HG03520 (cell line): ENCODE results near the gene RBM47.

Source experiments
- ATAC-seq: cut with Tn5 transposase; IDR thresholded peaks from one replicate; pipeline ENCODE4 v1.9.1; 2021; ENCODE audit warnings: mild to moderate bottlenecking, moderate library complexity; ENCODE audit not compliant: unreplicated experiment

The RBM47 gene

GRCh38 chr4:40502220-40502619, 127.4 kb downstream of the RBM47 start:
- no peak for ATAC-seq

DNA sequence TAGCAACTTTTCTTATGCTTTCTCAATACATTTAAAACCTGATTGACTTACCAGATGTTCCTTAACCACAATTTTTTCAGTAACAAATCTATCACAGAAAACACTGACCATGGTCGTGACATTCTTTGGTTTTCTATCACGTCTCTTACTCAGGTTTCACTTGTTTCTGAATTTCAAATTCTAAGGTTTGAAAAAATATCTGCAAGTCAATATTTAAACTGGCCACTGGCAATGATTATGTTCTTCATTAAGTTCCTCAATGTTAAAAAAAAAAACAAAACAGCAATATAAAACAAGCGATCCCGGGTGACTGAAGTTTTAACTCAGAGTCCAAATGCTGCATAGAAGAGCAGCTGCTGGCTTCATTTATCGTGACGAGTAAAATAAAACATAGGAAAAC, 128.9 kb downstream of the RBM47 start:
- ATAC-seq, result no peak

- ATAC-seq, result no peak
These were observed 136.5 kb downstream of the RBM47 start for GRCh38 chr4:40493160-40493559.

DNA sequence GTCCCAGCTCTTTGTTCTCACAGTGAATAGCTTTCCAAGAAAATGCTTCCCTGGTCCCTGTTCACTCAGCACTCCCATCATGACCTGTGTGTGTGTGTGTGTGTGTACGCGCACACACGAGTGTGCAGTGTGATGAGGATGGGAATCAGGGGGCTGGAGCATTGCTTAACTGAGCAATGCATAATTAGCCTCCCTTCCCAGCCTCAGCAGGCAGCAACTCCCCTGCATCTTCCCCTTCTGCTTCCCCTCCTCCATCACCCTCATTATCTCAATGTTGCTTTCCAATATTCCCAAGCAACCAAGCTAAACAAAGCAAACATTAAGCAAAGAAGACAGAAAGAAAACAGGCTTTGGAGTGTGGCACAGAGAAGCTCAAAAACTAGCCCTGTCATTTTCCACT, 137.0 kb downstream of the RBM47 start:
- ATAC-seq, result no peak

- ATAC-seq, result no peak
These were observed 139.2 kb downstream of the RBM47 start for GRCh38 chr4:40490481-40490880.

GRCh38 chr4:40489961-40490360, 139.7 kb downstream of the RBM47 start:
- no peak for ATAC-seq

DNA sequence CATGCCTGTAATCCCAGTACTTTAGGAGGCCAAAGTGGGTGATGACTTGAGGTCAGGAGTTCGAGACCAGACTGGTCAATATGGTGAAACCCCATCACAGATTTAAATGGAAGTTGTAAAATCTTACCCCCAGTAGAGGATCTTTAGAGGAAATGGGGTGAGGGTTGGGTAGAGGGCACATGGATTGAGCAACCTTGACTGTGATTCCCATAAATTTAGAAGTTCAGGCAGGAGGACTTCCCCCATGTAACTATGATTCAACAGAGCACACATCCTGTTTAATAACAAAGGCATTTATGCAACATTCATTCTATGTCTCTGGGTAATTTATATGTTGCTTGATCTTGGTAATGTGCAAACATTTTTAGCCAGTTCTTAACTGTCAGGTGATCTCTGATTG, 143.1 kb downstream of the RBM47 start:
- ATAC-seq, result no peak

- no peak for ATAC-seq
These were observed 145.1 kb downstream of the RBM47 start for GRCh38 chr4:40484346-40485090.

- no peak for ATAC-seq
These were observed 146.5 kb downstream of the RBM47 start for GRCh38 chr4:40482985-40483647.

GRCh38 chr4:40481977-40482376, 147.7 kb downstream of the RBM47 start:
- ATAC-seq, result no peak

GRCh38 chr4:40480291-40480690, 149.4 kb downstream of the RBM47 start:
- no peak for ATAC-seq

DNA sequence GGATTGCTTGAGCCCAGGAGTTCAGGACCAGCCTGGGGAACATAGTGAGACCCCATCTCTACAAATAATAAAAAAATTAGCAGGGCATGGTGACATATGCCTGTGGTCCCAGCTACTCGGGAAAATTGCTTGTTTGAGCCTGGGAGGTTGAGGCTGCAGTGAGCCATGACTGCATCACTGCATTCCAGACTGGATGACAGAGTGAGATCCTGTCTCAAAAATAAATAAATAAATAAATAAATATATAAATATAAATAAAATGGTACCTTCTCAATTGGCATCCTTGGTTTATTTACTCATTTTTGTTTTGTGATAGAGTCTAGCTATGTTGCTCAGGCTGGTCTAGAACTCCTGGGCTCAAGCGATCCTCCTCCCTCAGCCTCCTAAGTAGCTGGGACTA, 150.3 kb downstream of the RBM47 start:
- ATAC-seq, result no peak

- ATAC-seq, result no peak
These were observed 154.1 kb downstream of the RBM47 start for GRCh38 chr4:40475609-40476008.

- ATAC-seq, result no peak
These were observed 155.9 kb downstream of the RBM47 start for GRCh38 chr4:40473578-40474388.

- no peak for ATAC-seq
These were observed 157.7 kb downstream of the RBM47 start for GRCh38 chr4:40471923-40472322.

- no peak for ATAC-seq
These were observed 162.9 kb downstream of the RBM47 start for GRCh38 chr4:40466789-40467188.

GRCh38 chr4:40462326-40462725, 167.3 kb downstream of the RBM47 start:
- peak; percentile 84 for ATAC-seq

- ATAC-seq, result no peak
These were observed 167.8 kb downstream of the RBM47 start for GRCh38 chr4:40461879-40462278.

GRCh38 chr4:40461062-40461461, 168.6 kb downstream of the RBM47 start:
- ATAC-seq, result no peak

DNA sequence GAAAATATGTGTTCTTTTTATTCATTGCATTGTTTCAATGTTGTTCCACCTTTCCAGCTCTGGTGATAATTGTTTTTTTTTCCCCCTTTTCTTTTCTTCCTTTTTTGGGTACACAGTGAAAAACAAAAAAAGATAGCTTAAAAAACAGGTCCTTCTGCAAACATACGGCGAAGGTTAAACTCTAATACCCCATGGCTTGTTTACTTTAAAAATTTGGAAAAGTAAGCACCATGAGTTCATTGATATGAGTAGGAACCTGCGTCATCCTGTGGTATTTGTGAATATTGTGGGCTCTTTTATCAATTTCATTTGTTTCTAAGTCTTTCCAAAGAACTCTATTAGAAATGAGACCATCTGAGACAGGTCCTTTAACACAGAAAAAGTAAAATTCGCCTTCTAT, 171.0 kb downstream of the RBM47 start:
- ATAC-seq, result no peak

DNA sequence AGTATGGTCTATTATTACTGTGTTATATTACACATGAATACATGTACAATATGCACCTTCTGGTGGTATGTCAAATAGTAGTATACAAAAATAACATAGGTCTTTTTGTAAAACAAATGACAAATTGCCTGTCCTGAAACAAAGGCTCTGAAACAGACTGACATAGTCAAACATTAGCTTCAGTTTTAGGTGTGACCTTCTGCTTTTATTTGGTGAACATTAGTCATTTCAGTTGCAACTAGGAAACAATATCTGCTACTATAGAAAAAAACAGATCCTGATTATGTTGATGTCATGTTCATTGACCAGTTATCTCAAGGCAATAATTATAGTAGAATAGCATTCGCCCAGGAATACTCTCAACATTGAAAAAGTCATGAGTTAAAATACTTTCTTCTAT, 171.6 kb downstream of the RBM47 start:
- no peak for ATAC-seq
